Psoas muscle (tissue), 8 donors: Measurements from ENCODE around the gene ZBTB26. TPM values are rescaled to one million over a fixed set of nuclear protein-coding genes. Genes with fewer than 3 reads are reported as not detected.

Source experiments
- ATAC-seq, 4 donors: fragments of 200-7000 bp; cut with Tn5 transposase; one replicate each; pipeline ENCODE4 v1.9.1; 2020; ENCODE audit warnings: moderate library complexity in 3 of 4, mild to moderate bottlenecking in 2 of 4
- DNase-seq, 2 donors: peaks; one replicate each; pipeline ENCODE4 v3.0.0-alpha.2; 2020
- H3K27ac ChIP-seq: fragments of 200-600 bp; one replicate; pipeline ENCODE4 v1.8.0; 2022
- H3K27me3 ChIP-seq, 3 donors: fragments of 200-600 bp in 1 of 3; one replicate each; pipeline versions ENCODE4 v1.6.1 to v1.8.0; 2013 to 2022; ENCODE audit warnings: low read length in 2 of 3, mild to moderate bottlenecking in 2 of 3, moderate library complexity in 1 of 3; ENCODE audit not compliant: insufficient read depth in 3 of 3
- H3K36me3 ChIP-seq, 2 donors: fragments of 200-600 bp in 1 of 2; one replicate each; pipeline versions ENCODE4 v1.6.1 to v1.8.0; 2013 to 2022; ENCODE audit warnings: low read depth in 1 of 2, mild to moderate bottlenecking in 1 of 2, moderate library complexity in 1 of 2; ENCODE audit not compliant: insufficient read depth in 1 of 2
- H3K4me1 ChIP-seq: fragments of 200-600 bp; one replicate; pipeline ENCODE4 v1.8.0; 2022
- H3K4me3 ChIP-seq: fragments of 200-600 bp; one replicate; pipeline ENCODE4 v1.8.0; 2022; ENCODE audit warnings: mild to moderate bottlenecking
- H3K9me3 ChIP-seq: fragments of 200-600 bp; one replicate; pipeline ENCODE4 v1.8.0; 2022
- whole genome bisulfite sequencing, 3 donors: extraction: QIAGEN DNeasy Blood & Tissue Kit; methylation state at CpG; one replicate each; pipeline versions ENCODE4 v1.1.6 to v1.1.7; 2013; 5-methylcytosine and 5-hydroxymethylcytosine counted together
- intact Hi-C, 2 donors: fragments of 100-400 bp; cut with DNase I; formaldehyde crosslinking; loops; one replicate each; pipeline versions ENCODE4 v1.11.0 to v1.14.2; 2022
- polyA plus RNA-seq, 3 donors: library from polyadenylated mRNA; stranded (reverse); fragments of 200-250 nt; gene quantifications; one replicate each; pipeline ENCODE4 v1.2.3, GENCODE V29; 2013
- total RNA-seq, 4 donors: library from RNA; stranded (reverse); fragmentation: NEBNext Ultra II Directional in 2 of 4; extraction: Animal tissue kit (Norgen Biotek cat#: 25700) in 2 of 4; gene quantifications; one replicate each; pipeline versions ENCODE4 v1.2.1 to v1.2.4, GENCODE V29; 2021 to 2023
- TF ChIP-seq, protein P1 (sequence below): fragments of 200-600 bp; IDR thresholded peaks from one replicate; pipeline ENCODE4 v1.8.0; 2022; ENCODE audit warnings: antibody characterized with exemption
- donor health status: healthy with polysubstance abuse.
- donor health status: DM: no; HTN: no; CAD: no; lungs with moderate emphysema.
- donor health status: Bipolar disorder and iron deficiency.
- donor health status: healthy.
- donor health status: DM: yes; HTN: yes; CAD: no.
- donor health status: DM: no; HTN: no; CAD: no.
- donor health status: DM: no; HTN: no; CAD: no.
- donor health status: DM: yes; HTN: yes; CAD: no.

Gene ZBTB26
- total and polyA plus RNA-seq, 7 donors: 2.0 to 4.8 (median 3.1) TPM

GRCh38 chr9:122936464-122936863 is 5.2 kb upstream of the ZBTB26 start:
- H3K9me3 ChIP-seq: no peaks in the 10 kb centered on the region
- intact Hi-C loops: loop anchor here in 1 of 2 donors (10.0 kb wide), 1 partner anchor 58 kb away; no protein-coding TSS in a partner anchor
- no peak overlapping the region for H3K27ac ChIP-seq
- DNase-seq (no peak), ATAC-seq (no peak)
- H3K27me3 ChIP-seq: no peaks in the 10 kb centered on the region
- WGBS, 3 donors: 80 to 89% (median 81%) methylated on average over 5 of the region's 5 CpGs
- no peak overlapping the region for H3K4me3 ChIP-seq
- H3K36me3 ChIP-seq: peaks cover 0 to 25% of the 10 kb centered on the region in 2 donors
- peaks cover 24% of the 10 kb centered on the region for H3K4me1 ChIP-seq
- TF ChIP-seq, protein P1, sequence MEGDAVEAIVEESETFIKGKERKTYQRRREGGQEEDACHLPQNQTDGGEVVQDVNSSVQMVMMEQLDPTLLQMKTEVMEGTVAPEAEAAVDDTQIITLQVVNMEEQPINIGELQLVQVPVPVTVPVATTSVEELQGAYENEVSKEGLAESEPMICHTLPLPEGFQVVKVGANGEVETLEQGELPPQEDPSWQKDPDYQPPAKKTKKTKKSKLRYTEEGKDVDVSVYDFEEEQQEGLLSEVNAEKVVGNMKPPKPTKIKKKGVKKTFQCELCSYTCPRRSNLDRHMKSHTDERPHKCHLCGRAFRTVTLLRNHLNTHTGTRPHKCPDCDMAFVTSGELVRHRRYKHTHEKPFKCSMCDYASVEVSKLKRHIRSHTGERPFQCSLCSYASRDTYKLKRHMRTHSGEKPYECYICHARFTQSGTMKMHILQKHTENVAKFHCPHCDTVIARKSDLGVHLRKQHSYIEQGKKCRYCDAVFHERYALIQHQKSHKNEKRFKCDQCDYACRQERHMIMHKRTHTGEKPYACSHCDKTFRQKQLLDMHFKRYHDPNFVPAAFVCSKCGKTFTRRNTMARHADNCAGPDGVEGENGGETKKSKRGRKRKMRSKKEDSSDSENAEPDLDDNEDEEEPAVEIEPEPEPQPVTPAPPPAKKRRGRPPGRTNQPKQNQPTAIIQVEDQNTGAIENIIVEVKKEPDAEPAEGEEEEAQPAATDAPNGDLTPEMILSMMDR: no peak

DNA sequence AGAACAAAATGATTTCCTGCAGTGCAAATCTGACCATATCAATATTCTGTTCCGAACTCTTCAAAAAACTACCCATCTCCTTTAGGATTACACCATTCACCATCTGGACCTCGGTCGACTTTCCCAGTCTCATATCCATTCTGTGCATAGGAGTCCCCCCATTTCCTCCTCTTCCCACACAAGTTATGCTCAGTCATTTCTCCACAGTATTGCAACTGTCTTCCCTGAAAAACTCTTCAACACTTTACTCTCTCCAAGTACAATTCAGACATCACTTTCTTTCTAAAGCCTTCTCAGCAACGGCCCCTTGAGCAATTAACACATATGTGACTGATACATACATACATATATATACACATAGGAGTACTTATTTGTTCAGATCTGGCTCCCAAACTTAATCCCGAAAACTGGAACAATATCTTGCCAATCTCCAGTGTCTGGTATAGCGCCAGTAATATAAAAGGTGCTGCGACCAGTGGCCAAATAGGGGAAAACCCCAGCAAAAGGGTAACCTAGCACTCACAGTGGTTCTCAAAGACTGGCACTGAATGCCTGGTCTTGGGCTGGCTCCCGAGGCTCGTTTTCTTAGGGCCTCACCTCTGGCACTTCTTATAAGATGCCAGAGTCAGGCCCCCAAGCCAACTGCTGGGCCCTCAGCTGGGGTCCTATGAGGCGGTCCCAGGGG is 629 bp downstream of the ZBTB26 start:
- Histone ChIP-seq H3K9me3 (no peaks in the 10 kb centered on the region), H3K4me3 (peak overlapping the region; percentile 96), H3K36me3 (peaks cover 0 to 3% of the 10 kb centered on the region in 2 donors), H3K4me1 (peaks cover 35% of the 10 kb centered on the region), H3K27me3 (no peaks in the 10 kb centered on the region), H3K27ac (peak overlapping the region; percentile 92)
- TF ChIP-seq, protein P1: no peak
- DNase-seq (no peak), ATAC-seq (no peak)
- WGBS, 3 donors: 20 to 24% (median 20%) methylated on average over 10 of the region's 10 CpGs
- intact Hi-C loops: loop anchor here in 1 of 2 donors (10.0 kb wide), 1 partner anchor 64 kb away; no protein-coding TSS in a partner anchor

- Histone ChIP-seq H3K9me3 (no peaks in the 10 kb centered on the region), H3K36me3 (peaks cover 0 to 3% of the 10 kb centered on the region in 2 donors), H3K4me3 (peak overlapping the region; percentile 96), H3K4me1 (peaks cover 35% of the 10 kb centered on the region), H3K27ac (no peak overlapping the region), H3K27me3 (no peaks in the 10 kb centered on the region)
- 43 to 81% (median 57%) methylated on average over 1 of the region's 1 CpG for WGBS, 3 donors
- intact Hi-C loops: loop anchor here in 1 of 2 donors (10.0 kb wide), 1 partner anchor 65 kb away; no protein-coding TSS in a partner anchor
- no peak for DNase-seq
- ATAC-seq: no peak
- TF ChIP-seq, protein P1: no peak
Observed at GRCh38 chr9:122929796-122930354, 1.4 kb downstream of the ZBTB26 start.

DNA sequence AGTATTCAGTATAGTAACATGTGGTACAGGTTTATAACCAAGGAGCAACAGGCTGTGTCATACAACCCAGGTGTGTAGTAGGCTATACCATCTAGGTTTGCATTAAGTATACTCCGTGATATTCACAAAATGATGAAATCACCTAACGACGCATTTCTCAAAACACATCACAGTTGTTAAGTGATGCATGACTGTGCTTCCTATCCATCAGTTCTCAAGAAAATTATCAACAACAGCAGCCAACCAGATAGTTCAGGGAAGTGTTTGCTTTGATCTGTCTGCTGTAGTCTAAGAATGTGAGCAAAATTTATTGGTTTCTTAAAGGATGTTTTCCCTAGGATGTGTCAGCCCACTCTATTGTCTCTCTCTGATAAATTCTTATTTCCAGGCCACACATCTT is 7.4 kb downstream of the ZBTB26 start:
- peaks cover 2% of the 10 kb centered on the region for H3K4me1 ChIP-seq
- DNase-seq (no peak), ATAC-seq (no peak)
- intact Hi-C loops: no loop called here
- H3K9me3 ChIP-seq: no peaks in the 10 kb centered on the region
- H3K36me3 ChIP-seq: peaks cover 0 to 27% of the 10 kb centered on the region in 2 donors
- H3K4me3 ChIP-seq: no peak overlapping the region
- WGBS, 3 donors: 87 to 95% (median 92%) methylated on average over 3 of the region's 3 CpGs
- H3K27me3 ChIP-seq: no peaks in the 10 kb centered on the region
- TF ChIP-seq, protein P1: no peak
- no peak overlapping the region for H3K27ac ChIP-seq
